Chondrocyte (in vitro differentiated cells): ENCODE data around the gene PRDM10. TPM values are rescaled to one million over a fixed set of nuclear protein-coding genes. Genes with fewer than 3 reads are reported as not detected.

Experiments
- DNase-seq: peaks from one replicate; pipeline ENCODE4 v3.0.0; 2021; ENCODE audit warnings: mixed read lengths, low spot score
- H3K27ac Mint-ChIP-seq: one replicate; pipeline ENCODE4 v1.8.0; 2021; ENCODE audit warnings: mild to moderate bottlenecking, moderate library complexity, mixed read lengths; ENCODE audit not compliant: unreplicated experiment
- H3K27me3 Mint-ChIP-seq: 2 replicates; pipeline ENCODE4 v1.8.0; 2021; ENCODE audit warnings: low read depth, mixed read lengths
- H3K36me3 Mint-ChIP-seq: 2 replicates; pipeline ENCODE4 v1.8.0; 2021; ENCODE audit warnings: low read depth, mixed read lengths
- H3K4me1 Mint-ChIP-seq: 2 replicates; pipeline ENCODE4 v1.8.0; 2021; ENCODE audit warnings: low read depth, mild to moderate bottlenecking, mixed read lengths
- H3K4me3 Mint-ChIP-seq: one replicate; pipeline ENCODE4 v1.8.0; 2021; ENCODE audit warnings: mild to moderate bottlenecking, moderate library complexity, mixed read lengths; ENCODE audit not compliant: unreplicated experiment
- H3K9me3 Mint-ChIP-seq: 2 replicates; pipeline ENCODE4 v1.8.0; 2021; ENCODE audit warnings: low read depth, mixed read lengths
- CTCF ChIP-seq: fragments of 200-600 bp; sonication (generic); IDR thresholded peaks from 2 replicates; pipeline ENCODE4 v1.5.0; 2021; ENCODE audit warnings: antibody characterized with exemption, mild to moderate bottlenecking, moderate library complexity
- total RNA-seq: library from RNA; stranded (reverse); gene quantifications from 3 replicates; pipeline ENCODE4 v1.2.1, GENCODE V29; 2021

PRDM10 gene
- total RNA-seq, 1 donor from 2014 or later, result 8.2 TPM

- DNase-seq, result no peak
- Mint-ChIP-seq H3K27me3 (no peaks in the 10 kb centered on the region), H3K9me3 (no peaks in the 10 kb centered on the region), H3K36me3 (peaks cover 27% of the 10 kb centered on the region), H3K4me1 (no peaks in the 10 kb centered on the region), H3K4me3 (no peak overlapping the region), H3K27ac (no peak overlapping the region)
- TF ChIP-seq CTCF, result no peak
These were observed 70.1 kb downstream of the PRDM10 start for GRCh38 chr11:129932381-129933067.

DNA sequence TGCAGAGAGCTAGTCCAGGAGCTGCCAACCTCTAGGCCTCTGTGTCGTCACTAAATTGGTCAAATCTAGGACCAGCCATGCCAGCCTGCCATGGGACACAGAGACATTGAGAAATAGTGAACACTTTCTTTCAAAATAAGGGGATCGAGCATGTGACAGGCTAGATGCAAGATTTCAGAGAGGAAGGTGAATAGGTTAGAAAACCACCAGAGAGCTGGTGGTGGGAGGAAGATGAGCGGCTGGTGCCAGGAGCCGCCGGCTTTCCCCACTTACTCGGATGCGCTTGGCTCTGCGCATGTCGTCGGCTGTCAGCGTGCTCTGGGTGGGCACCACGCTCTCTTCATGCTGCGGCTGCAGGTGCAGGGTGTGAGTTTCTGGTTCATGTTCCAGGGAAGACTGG lies 71.9 kb downstream of the PRDM10 start:
- Mint-ChIP-seq H3K9me3 (no peaks in the 10 kb centered on the region), H3K4me3 (no peak overlapping the region), H3K27me3 (no peaks in the 10 kb centered on the region), H3K27ac (no peak overlapping the region), H3K36me3 (peaks cover 25% of the 10 kb centered on the region), H3K4me1 (no peaks in the 10 kb centered on the region)
- no peak for DNase-seq
- TF ChIP-seq CTCF, result no peak

GRCh38 chr11:129930296-129930695 lies 72.3 kb downstream of the PRDM10 start:
- H3K27ac Mint-ChIP-seq, result no peak overlapping the region
- peaks cover 25% of the 10 kb centered on the region for H3K36me3 Mint-ChIP-seq
- H3K4me3 Mint-ChIP-seq, result no peak overlapping the region
- H3K4me1 Mint-ChIP-seq, result no peaks in the 10 kb centered on the region
- H3K27me3 Mint-ChIP-seq, result no peaks in the 10 kb centered on the region
- DNase-seq, result no peak
- no peaks in the 10 kb centered on the region for H3K9me3 Mint-ChIP-seq
- TF ChIP-seq CTCF, result no peak

GRCh38 chr11:129929721-129930120 lies 72.9 kb downstream of the PRDM10 start:
- no peaks in the 10 kb centered on the region for H3K4me1 Mint-ChIP-seq
- no peaks in the 10 kb centered on the region for H3K9me3 Mint-ChIP-seq
- H3K27me3 Mint-ChIP-seq, result no peaks in the 10 kb centered on the region
- no peak for DNase-seq
- H3K27ac Mint-ChIP-seq, result no peak overlapping the region
- no peak for TF ChIP-seq CTCF
- no peak overlapping the region for H3K4me3 Mint-ChIP-seq
- H3K36me3 Mint-ChIP-seq, result peaks cover 25% of the 10 kb centered on the region

GRCh38 chr11:129928923-129929692 lies 73.5 kb downstream of the PRDM10 start:
- Mint-ChIP-seq H3K9me3 (no peaks in the 10 kb centered on the region), H3K27ac (no peak overlapping the region), H3K4me1 (no peaks in the 10 kb centered on the region), H3K36me3 (peaks cover 22% of the 10 kb centered on the region), H3K4me3 (no peak overlapping the region), H3K27me3 (no peaks in the 10 kb centered on the region)
- DNase-seq, result no peak
- TF ChIP-seq CTCF, result no peak
